GM12864 (cell line): ENCODE measurements around the gene EEF1AKMT2.
"Not testable (repeated sequence)": the region's sequence is repeated elsewhere in the genome, so short reads cannot be mapped to it uniquely, and the experiment has no call there.

Source experiments
- DNase-seq: peaks from one replicate; pipeline ENCODE4 v3.0.0-alpha.2; 2011; ENCODE audit warnings: low read depth
- H3K4me3 ChIP-seq: 2 replicates; pipeline ENCODE4 v1.5.1; 2011; ENCODE audit warnings: mild to moderate bottlenecking, low read depth, low read length, control low read depth
- TF ChIP-seq, protein P1 (sequence below): IDR thresholded peaks from 2 replicates; pipeline ENCODE4 v1.5.1; 2011; ENCODE audit warnings: low read depth, mild to moderate bottlenecking, moderate library complexity, low read length, control low read depth, inconsistent platforms; ENCODE audit errors: missing control alignments

EEF1AKMT2 gene

GRCh38 chr10:124798781-124799180 lies 7.1 kb upstream of the EEF1AKMT2 start:
- H3K4me3 ChIP-seq = no peak overlapping the region
- TF ChIP-seq, protein P1, sequence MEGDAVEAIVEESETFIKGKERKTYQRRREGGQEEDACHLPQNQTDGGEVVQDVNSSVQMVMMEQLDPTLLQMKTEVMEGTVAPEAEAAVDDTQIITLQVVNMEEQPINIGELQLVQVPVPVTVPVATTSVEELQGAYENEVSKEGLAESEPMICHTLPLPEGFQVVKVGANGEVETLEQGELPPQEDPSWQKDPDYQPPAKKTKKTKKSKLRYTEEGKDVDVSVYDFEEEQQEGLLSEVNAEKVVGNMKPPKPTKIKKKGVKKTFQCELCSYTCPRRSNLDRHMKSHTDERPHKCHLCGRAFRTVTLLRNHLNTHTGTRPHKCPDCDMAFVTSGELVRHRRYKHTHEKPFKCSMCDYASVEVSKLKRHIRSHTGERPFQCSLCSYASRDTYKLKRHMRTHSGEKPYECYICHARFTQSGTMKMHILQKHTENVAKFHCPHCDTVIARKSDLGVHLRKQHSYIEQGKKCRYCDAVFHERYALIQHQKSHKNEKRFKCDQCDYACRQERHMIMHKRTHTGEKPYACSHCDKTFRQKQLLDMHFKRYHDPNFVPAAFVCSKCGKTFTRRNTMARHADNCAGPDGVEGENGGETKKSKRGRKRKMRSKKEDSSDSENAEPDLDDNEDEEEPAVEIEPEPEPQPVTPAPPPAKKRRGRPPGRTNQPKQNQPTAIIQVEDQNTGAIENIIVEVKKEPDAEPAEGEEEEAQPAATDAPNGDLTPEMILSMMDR = no peak
- DNase-seq = no peak

DNA sequence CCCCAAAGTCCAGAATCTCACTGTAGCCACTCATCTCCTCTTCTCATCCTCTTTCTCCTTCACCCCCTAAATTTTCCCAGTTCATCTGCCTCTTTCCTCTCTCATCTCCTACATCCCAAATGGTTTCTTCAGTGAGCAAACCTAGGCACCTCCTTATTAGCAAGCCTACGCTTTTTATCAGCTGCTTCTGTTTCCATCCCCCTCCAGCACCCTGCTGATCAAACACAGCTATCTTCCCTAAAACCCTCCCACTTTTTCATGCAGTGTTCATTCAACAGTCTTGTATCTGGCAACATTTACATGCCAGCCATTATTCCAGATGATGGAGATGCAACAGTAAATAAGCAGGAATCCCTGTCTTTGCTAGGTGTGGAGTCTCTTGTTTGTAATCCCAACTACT lies 6.7 kb upstream of the EEF1AKMT2 start:
- DNase-seq = no peak
- TF ChIP-seq, protein P1 = no peak
- H3K4me3 ChIP-seq = no peak overlapping the region

DNA sequence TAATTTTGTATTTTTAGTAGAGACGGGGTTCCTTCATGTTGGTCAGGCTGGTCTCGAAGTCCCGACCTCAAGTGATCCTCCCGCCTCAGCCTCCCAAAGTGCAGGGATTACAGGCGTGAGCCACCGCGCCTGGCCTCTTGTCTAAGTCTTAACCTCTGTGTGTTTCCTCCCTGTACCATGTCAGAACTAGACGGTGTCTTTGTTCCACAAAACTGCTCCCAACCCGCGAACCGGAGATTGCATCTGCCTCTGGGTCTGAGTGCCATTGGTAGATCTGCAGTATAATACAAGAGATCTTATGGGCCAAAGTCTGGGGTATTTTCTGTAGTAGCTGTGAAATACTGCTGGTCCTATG lies 1.3 kb upstream of the EEF1AKMT2 start:
- H3K4me3 ChIP-seq = no peak overlapping the region; the same call in 1 of the 2 replicates
- TF ChIP-seq, protein P1 = no peak
- no peak for DNase-seq

- not testable (repeated sequence) for H3K4me3 ChIP-seq, DNase-seq
Measured at GRCh38 chr10:124782900-124783299, 8.8 kb downstream of the EEF1AKMT2 start.

GRCh38 chr10:124768791-124769190 lies 22.9 kb downstream of the EEF1AKMT2 start:
- DNase-seq = no peak
- H3K4me3 ChIP-seq = no peak overlapping the region
- TF ChIP-seq, protein P1 = no peak

GRCh38 chr10:124765256-124765655 lies 26.4 kb downstream of the EEF1AKMT2 start:
- DNase-seq = no peak
- H3K4me3 ChIP-seq = no peak overlapping the region
- TF ChIP-seq, protein P1 = no peak

- TF ChIP-seq, protein P1 = no peak
- no peak for DNase-seq
- no peak overlapping the region for H3K4me3 ChIP-seq
Measured at GRCh38 chr10:124763267-124763666, 28.4 kb downstream of the EEF1AKMT2 start.

DNA sequence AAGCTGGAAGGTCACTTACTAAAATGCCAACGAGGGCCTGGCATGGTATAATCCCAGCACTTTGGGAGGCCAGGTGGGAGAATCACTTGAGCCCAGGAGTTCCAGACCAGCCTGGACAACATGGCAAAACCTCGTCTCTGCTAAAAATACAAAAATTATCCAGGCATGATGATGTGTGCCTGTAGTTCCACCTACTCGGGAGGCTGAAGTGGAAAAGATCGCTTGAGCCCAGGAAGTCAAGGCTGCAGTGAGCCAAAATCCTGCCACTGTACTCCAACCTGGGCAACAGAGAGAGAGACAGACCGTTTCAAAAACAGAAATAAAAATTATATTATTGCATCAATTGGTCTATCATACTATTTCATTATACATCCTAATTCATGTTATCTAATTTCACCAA lies 29.4 kb downstream of the EEF1AKMT2 start:
- no peak for DNase-seq
- no peak overlapping the region for H3K4me3 ChIP-seq
- TF ChIP-seq, protein P1 = no peak
